Activated CD4-positive, alpha-beta memory T cell treated with anti-CD3 and anti-CD28 coated beads, Interleukin-2, amount 10 ng/mL, durations not matched to agents 7 days and 5 days (primary cell): ENCODE data around the gene OR1J2. TPM values are rescaled to one million over a fixed set of nuclear protein-coding genes. Genes with fewer than 3 reads are reported as not detected.
"Not testable (repeated sequence)": the region's sequence is repeated elsewhere in the genome, so short reads cannot be mapped to it uniquely, and the experiment has no call there.

Experiments used
- CTCF ChIA-PET: fragments of 350-600 bp; sonication (Branson Sonifier 250); formaldehyde crosslinking; loops from one replicate; lab custom pipeline; 2021; ENCODE audit warnings: antibody characterized with exemption, inconsistent platforms; lab: Charles Lee
- POLR2A ChIA-PET: fragments of 350-600 bp; sonication (Branson Sonifier 250); formaldehyde crosslinking; loops from one replicate; lab custom pipeline; 2021; ENCODE audit warnings: antibody characterized with exemption; lab: Charles Lee
- DNase-seq: peaks from one replicate; pipeline ENCODE4 v3.0.0-alpha.2; 2020
- H3K27ac Mint-ChIP-seq: one replicate; pipeline ENCODE4 v1.8.0; 2021; ENCODE audit warnings: mild to moderate bottlenecking, mixed read lengths
- H3K27me3 Mint-ChIP-seq: one replicate; pipeline ENCODE4 v1.8.0; 2021; ENCODE audit warnings: mixed read lengths
- H3K36me3 Mint-ChIP-seq: one replicate; pipeline ENCODE4 v1.8.0; 2021; ENCODE audit warnings: low read depth, mixed read lengths
- H3K4me1 Mint-ChIP-seq: one replicate; pipeline ENCODE4 v1.8.0; 2021; ENCODE audit warnings: mixed read lengths
- H3K4me3 Mint-ChIP-seq: one replicate; pipeline ENCODE4 v1.8.0; 2021; ENCODE audit warnings: mild to moderate bottlenecking, mixed read lengths
- H3K9me3 Mint-ChIP-seq: one replicate; pipeline ENCODE4 v1.8.0; 2021; ENCODE audit warnings: mixed read lengths
- total RNA-seq, 2 experiments: library from RNA; stranded (reverse); gene quantifications; one replicate each; pipeline ENCODE4 v1.2.3, GENCODE V29; 2021

The OR1J2 gene
- total RNA-seq, 2 experiments from 2014 or later, result not detected

DNA sequence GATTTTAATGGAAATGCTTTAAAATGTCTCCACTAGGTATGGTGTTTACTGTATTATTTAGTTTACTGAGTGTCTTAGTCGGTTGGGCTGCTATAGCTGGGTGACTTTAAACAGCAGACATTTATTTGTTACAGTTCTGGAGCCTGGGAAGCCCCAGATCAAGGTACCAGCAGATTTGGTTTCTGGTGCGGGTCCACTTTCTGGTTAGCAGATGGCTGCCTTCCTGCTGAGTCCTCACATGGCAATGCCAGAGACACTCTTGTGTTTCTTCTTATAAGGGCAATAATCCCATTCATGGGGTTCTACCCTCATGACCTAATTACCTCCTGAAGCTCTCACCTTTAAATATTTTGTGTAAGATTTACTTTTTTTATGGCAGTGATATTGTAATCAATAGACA is 7.6 kb downstream of the OR1J2 start:
- no peak for DNase-seq
- no peak overlapping the region for H3K27ac Mint-ChIP-seq
- ChIA-PET POLR2A (no interaction called here), CTCF (no interaction called here)
- no peaks in the 10 kb centered on the region for H3K36me3 Mint-ChIP-seq
- peaks cover 10% of the 10 kb centered on the region for H3K27me3 Mint-ChIP-seq
- H3K9me3 Mint-ChIP-seq, result no peaks in the 10 kb centered on the region
- no peaks in the 10 kb centered on the region for H3K4me1 Mint-ChIP-seq
- no peak overlapping the region for H3K4me3 Mint-ChIP-seq

DNA sequence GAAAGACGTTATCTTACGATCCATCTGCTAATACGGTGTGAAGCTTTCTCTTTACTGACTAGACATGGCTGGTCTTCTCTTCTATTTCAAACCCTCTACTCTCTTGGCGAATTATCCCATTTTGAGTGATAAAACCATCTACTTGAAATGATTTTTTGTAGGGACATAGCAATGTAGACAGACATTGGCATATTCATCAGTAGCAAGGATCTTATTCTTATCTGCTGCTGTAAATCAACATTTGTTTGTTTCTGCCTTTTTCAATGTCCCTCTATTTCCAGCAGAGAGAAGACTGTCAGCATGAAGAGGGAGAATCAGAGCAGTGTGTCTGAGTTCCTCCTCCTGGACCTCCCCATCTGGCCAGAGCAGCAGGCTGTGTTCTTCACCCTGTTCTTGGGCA is 8.2 kb downstream of the OR1J2 start, which contains the start of gene OR1J4:
OR1J4 (plus strand) TSS at position 301 of the 400 bp plus-strand sequence; CDS start at position 301, 0 bp downstream.
- Mint-ChIP-seq H3K27me3 (peaks cover 10% of the 10 kb centered on the region), H3K36me3 (no peaks in the 10 kb centered on the region), H3K4me1 (no peaks in the 10 kb centered on the region), H3K27ac (no peak within 1 kb of the TSS), H3K4me3 (no peak within 1 kb of the TSS), H3K9me3 (no peaks in the 10 kb centered on the region)
- DNase-seq, result no peak
- CTCF ChIA-PET, result no interaction called here
- POLR2A ChIA-PET, result no interaction called here

DNA sequence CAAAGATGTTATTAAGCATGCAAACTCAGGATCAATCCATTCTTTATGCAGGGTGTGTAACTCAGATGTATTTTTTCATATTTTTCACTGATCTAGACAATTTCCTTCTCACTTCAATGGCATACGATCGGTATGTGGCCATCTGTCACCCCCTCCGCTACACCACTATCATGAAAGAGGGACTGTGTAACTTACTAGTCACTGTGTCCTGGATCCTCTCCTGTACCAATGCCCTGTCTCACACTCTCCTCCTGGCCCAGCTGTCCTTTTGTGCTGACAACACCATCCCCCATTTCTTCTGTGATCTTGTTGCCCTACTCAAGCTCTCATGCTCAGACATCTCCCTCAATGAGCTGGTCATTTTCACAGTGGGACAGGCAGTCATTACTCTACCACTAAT is 8.8 kb downstream of the OR1J2 start:
- Mint-ChIP-seq H3K27ac (no peak overlapping the region), H3K36me3 (no peaks in the 10 kb centered on the region), H3K27me3 (peaks cover 7% of the 10 kb centered on the region), H3K9me3 (no peaks in the 10 kb centered on the region), H3K4me1 (no peaks in the 10 kb centered on the region), H3K4me3 (no peak overlapping the region)
- POLR2A ChIA-PET, result no interaction called here
- CTCF ChIA-PET, result no interaction called here
- DNase-seq, result no peak

DNA sequence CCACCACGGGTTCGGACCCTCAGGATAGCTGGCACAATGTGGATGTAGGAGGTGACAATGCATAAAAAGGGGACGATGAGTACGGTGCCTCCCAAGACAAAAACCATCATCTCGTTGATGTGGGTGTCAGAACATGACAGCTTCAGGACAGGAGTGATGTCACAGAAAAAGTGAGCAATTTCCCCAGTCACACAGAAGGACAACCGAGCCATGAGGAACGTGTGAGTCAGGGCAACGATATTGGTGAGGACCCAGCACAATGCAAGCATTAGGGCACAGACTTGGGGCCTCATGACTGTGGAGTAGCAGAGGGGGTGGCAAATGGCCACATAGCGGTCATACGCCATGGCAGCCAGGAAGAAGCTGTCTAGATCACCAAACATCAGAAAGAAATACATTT is 16.0 kb downstream of the OR1J2 start:
- no peak for DNase-seq
- no peak overlapping the region for H3K27ac Mint-ChIP-seq
- no peak overlapping the region for H3K4me3 Mint-ChIP-seq
- no peaks in the 10 kb centered on the region for H3K36me3 Mint-ChIP-seq
- peaks cover 2% of the 10 kb centered on the region for H3K27me3 Mint-ChIP-seq
- POLR2A ChIA-PET, result no interaction called here
- H3K4me1 Mint-ChIP-seq, result no peaks in the 10 kb centered on the region
- CTCF ChIA-PET, result no interaction called here
- no peaks in the 10 kb centered on the region for H3K9me3 Mint-ChIP-seq

DNA sequence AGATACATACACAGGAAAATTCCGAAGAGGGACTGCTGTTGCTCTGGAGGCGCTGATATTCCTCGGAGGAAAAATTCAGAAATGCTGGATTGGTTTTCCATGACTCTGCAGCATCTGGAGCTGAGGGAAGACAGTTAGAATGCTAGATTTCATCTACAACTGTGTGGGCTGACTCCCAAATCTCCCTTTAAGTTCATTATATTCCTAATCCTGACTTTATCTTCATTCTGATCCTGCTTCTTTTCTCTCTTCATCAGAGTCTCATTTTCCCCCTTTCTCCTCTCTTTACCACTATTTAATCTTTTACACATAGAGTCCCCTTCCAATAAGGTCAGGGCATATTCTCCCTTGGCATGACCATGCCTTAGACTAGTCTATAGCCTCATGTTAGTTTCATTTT is 16.6 kb downstream of the OR1J2 start, which contains the start of gene OR1N1:
OR1N1 (minus strand) TSS at position 101 of the 400 bp plus-strand sequence; CDS start at position 101, 0 bp downstream.
- ChIA-PET CTCF (no interaction called here), POLR2A (no interaction called here)
- Mint-ChIP-seq H3K27ac (no peak within 1 kb of the TSS), H3K27me3 (peaks cover 1% of the 10 kb centered on the region), H3K9me3 (no peaks in the 10 kb centered on the region), H3K36me3 (no peaks in the 10 kb centered on the region), H3K4me3 (no peak within 1 kb of the TSS), H3K4me1 (no peaks in the 10 kb centered on the region)
- no peak for DNase-seq

DNA sequence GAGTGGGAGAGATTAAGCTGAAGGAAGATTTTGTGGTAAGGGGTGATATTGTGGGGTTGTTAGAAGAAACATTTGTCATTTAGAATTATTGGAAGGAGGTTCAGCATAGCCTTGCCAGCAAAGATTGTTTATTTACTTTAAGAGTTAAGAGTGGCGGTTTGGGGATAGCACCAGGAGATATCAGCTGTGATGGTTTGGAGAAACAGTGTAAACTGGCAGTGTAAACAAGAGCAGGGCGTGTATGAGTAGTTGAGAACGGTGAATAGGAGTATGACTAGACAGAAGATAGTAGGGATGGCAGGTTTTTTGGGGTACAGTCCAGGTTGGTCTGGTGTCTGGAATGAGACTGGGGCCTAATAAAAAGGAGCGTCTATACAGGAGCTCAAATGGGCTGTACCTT is 20.6 kb downstream of the OR1J2 start:
- POLR2A ChIA-PET, H3K9me3 Mint-ChIP-seq, H3K27ac Mint-ChIP-seq, H3K4me1 Mint-ChIP-seq, H3K27me3 Mint-ChIP-seq, H3K4me3 Mint-ChIP-seq, DNase-seq, H3K36me3 Mint-ChIP-seq, CTCF ChIA-PET: not testable (repeated sequence)

DNA sequence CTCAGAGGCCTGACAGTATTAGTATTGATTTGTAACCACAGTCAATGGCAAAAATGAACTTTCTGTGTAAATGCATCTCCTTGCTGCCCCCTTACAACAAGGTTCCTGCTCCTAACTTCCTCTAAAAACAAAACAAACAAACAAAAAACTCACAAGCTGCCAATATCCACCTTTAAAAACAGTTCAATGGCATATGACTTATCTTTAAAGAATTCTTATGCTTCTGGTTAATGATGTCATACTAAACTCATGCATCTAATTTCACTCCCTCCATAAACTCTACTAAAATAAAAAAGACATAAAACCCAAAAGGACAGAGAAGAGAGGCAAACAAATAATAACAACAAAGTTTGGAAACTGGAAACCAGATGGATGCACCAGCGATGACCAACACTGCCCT is 25.5 kb downstream of the OR1J2 start:
- Mint-ChIP-seq H3K9me3 (peaks cover 2% of the 10 kb centered on the region), H3K4me1 (no peaks in the 10 kb centered on the region), H3K36me3 (no peaks in the 10 kb centered on the region), H3K27ac (no peak overlapping the region), H3K27me3 (no peaks in the 10 kb centered on the region), H3K4me3 (no peak overlapping the region)
- DNase-seq, result no peak
- POLR2A ChIA-PET, result no interaction called here
- CTCF ChIA-PET, result no interaction called here

DNA sequence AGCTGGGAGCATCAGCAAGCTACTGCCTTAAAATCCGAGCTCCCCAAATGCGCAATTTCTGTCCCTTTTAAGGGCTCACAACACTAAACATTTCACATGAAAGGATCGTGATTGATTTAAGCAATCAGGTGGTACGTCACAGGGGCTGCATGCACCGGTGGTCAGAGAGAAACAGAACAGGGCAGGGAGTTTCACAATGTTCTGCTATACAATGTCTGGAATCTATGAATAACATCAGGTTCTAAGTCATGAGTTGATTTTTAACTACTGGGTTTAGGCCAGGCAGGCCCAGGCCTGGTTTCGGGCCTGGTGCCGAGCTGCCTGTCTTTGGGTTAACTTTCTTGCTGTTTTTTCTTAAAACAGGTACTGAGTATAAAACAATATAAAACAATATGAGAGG is 26.5 kb downstream of the OR1J2 start:
- H3K9me3 Mint-ChIP-seq, H3K27me3 Mint-ChIP-seq, H3K4me1 Mint-ChIP-seq, CTCF ChIA-PET, H3K4me3 Mint-ChIP-seq, H3K27ac Mint-ChIP-seq, POLR2A ChIA-PET, DNase-seq, H3K36me3 Mint-ChIP-seq: not testable (repeated sequence)

DNA sequence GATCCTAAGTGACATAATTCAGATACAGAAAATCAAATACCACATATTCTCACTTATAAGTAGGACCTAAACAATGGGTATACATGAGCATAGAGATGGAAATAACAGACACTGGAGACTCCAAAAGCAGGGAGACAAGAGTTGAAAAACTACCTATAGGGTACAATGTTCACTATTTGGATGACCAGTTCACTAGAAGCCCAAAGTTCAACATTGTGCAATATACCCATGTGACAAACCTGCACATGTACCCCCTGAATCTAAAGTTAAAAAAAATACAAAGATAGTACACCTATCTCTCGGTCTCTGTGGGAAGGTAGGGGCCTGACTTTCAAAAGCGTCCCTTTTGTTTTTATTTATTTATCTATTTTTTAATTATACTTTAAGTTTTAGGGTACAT is 28.2 kb downstream of the OR1J2 start:
- no peak for DNase-seq
- Mint-ChIP-seq H3K4me1 (no peaks in the 10 kb centered on the region), H3K4me3 (no peak overlapping the region), H3K27ac (no peak overlapping the region), H3K36me3 (no peaks in the 10 kb centered on the region), H3K27me3 (no peaks in the 10 kb centered on the region), H3K9me3 (peaks cover 2% of the 10 kb centered on the region)
- CTCF ChIA-PET, result no interaction called here
- POLR2A ChIA-PET, result no interaction called here

DNA sequence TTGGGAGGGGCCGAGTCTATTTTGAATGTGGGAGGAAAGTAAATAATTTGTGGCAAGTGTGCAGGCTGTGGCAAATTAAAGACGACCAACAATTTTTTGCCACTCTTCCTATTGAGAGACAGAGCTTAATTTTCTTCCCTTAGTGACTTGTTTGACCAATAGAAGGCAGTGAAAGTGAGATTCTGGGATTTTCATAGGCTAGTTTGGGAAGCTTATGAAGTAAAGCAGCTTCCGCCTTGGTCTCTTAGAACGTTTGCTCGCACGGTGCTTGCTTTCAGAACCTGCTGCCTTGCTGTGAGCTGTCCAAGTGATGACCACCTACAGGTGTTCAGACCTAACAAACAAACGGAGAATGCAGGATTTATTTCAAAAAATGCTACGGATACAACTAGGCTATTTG is 35.6 kb downstream of the OR1J2 start:
- POLR2A ChIA-PET, result no interaction called here
- no peaks in the 10 kb centered on the region for H3K36me3 Mint-ChIP-seq
- DNase-seq, result no peak
- no peak overlapping the region for H3K27ac Mint-ChIP-seq
- H3K9me3 Mint-ChIP-seq, result no peaks in the 10 kb centered on the region
- H3K27me3 Mint-ChIP-seq, result no peaks in the 10 kb centered on the region
- no peak overlapping the region for H3K4me3 Mint-ChIP-seq
- H3K4me1 Mint-ChIP-seq, result no peaks in the 10 kb centered on the region
- CTCF ChIA-PET, result no interaction called here

DNA sequence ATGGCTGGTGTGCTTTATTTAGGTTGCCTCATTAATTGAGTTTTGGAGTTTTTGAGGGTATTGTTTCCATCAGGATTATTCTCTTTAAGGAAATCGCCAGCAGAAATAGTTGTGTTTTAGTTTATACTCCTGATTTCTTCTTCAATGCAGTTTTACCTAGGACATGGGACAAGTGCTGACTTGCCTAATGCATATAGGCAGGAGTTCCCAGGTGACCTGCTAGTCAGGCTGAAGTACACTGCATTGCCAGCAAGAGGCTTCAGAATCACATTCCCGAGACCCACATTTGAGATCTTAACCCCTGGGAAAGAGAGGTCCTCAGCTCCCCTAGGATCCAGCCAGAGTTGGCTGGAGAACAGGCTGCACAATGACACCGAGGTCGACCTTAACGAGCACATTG is 40.8 kb downstream of the OR1J2 start:
- H3K9me3 Mint-ChIP-seq, result no peaks in the 10 kb centered on the region
- H3K4me3 Mint-ChIP-seq, result no peak overlapping the region
- no peak for DNase-seq
- H3K4me1 Mint-ChIP-seq, result no peaks in the 10 kb centered on the region
- no peaks in the 10 kb centered on the region for H3K36me3 Mint-ChIP-seq
- H3K27ac Mint-ChIP-seq, result no peak overlapping the region
- POLR2A ChIA-PET, result no interaction called here
- CTCF ChIA-PET, result no interaction called here
- H3K27me3 Mint-ChIP-seq, result peaks cover 6% of the 10 kb centered on the region

DNA sequence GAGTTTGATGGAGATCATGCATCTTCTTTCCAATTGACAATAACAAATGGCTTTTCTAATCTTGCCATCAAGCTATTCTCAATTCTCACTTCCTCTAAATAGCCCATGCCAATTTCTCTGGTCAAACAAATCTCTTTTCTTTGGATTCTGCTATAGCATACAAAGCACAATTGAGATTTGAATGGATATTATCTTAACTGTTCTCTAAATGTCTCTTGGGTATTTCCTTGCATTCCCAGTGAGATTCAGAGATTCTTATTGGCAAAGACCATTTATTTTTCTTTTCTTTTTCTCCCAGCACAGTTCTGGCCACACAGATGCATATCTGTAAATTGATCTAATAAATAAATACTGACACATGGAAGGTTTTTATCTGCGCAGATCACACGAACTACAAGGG is 42.2 kb downstream of the OR1J2 start, which contains the start of gene OR1N2:
OR1N2 (plus strand) TSS at position 301 of the 400 bp plus-strand sequence. CDS start 100 bp downstream, outside the sequence.
- Mint-ChIP-seq H3K9me3 (no peaks in the 10 kb centered on the region), H3K27ac (no peak within 1 kb of the TSS), H3K36me3 (no peaks in the 10 kb centered on the region), H3K27me3 (peaks cover 6% of the 10 kb centered on the region), H3K4me3 (no peak within 1 kb of the TSS), H3K4me1 (no peaks in the 10 kb centered on the region)
- no peak for DNase-seq
- ChIA-PET POLR2A (no interaction called here), CTCF (no interaction called here)
